GM10248 (cell line): Measurements from ENCODE around the gene WNK4.

ENCODE experiments used
- CTCF ChIA-PET: fragments of 300-600 bp; sonication (Branson Sonifier 250); formaldehyde crosslinking; extraction: SDS; loops from one replicate; lab custom pipeline; 2021; ENCODE audit warnings: antibody characterized with exemption; lab: Yijun Ruan, JAX
- POLR2A ChIA-PET: fragments of 350-650 bp; sonication (Branson Sonifier 250); formaldehyde crosslinking; extraction: SDS; loops from one replicate; lab custom pipeline; 2020; ENCODE audit warnings: antibody characterized with exemption; lab: Yijun Ruan, JAX
- DNase-seq: peaks from one replicate; pipeline ENCODE4 v3.0.0; 2012; ENCODE audit errors: extremely low spot score
- CTCF ChIP-seq: IDR thresholded peaks from 2 replicates; pipeline ENCODE4 v1.5.1; 2012; ENCODE audit warnings: mild to moderate bottlenecking, low read depth; ENCODE audit errors: extremely low read depth, missing control alignments, control extremely low read depth

Gene WNK4

DNA sequence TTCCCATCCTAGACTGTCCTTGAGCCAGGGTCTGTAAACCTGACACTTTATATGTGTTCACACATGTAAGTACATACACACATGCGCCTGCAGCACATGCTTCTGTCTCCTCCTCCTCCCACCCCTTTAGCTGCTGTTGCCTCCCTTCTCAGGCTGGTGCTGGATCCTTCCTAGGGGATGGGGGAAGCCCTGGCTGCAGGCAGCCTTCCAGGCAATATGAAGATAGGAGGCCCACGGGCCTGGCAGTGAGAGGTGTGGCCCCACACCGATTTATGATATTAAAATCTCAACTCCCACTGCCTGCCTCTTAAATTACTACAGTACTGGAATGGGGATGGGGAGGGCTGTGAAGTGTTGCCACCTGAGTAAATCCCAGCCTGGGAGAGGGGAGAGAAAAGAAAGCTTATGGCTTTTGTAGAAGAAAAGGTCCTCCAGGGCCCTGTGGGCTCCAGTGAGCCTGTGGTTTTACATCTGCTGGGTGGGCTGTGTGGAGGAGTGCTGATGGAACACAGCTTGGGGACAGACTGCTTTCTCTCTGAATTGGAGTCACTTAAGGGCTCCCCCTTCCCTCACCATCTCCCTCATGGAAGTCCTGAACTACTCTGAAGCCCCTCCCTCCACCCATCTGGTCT lies 990 bp upstream of the WNK4 start:
- CTCF ChIA-PET: interaction anchor here (0.8 to 2.4 kb wide), 2 partner anchors 16 to 41 kb away, joined by 3 to 9 read pairs; no protein-coding TSS in a partner anchor
- POLR2A ChIA-PET: no interaction called here
- no peak for TF ChIP-seq CTCF
- no peak for DNase-seq

- no peak for DNase-seq
- no peak for TF ChIP-seq CTCF
- ChIA-PET POLR2A (no interaction called here), CTCF (interaction anchor here (1.1 to 2.4 kb wide), 3 partner anchors 28 to 43 kb away, joined by 3 to 9 read pairs (median 3); partner anchors contain the start of gene BECN1)
These were observed 635 bp downstream of the WNK4 start for GRCh38 chr17:42780851-42781638.

GRCh38 chr17:42781639-42782165 lies 1.3 kb downstream of the WNK4 start:
- ChIA-PET POLR2A (no interaction called here), CTCF (interaction anchor here (1.7 to 2.4 kb wide), 2 partner anchors 28 to 39 kb away, joined by 3 to 9 read pairs; no protein-coding TSS in a partner anchor)
- TF ChIP-seq CTCF: no peak
- DNase-seq: no peak

DNA sequence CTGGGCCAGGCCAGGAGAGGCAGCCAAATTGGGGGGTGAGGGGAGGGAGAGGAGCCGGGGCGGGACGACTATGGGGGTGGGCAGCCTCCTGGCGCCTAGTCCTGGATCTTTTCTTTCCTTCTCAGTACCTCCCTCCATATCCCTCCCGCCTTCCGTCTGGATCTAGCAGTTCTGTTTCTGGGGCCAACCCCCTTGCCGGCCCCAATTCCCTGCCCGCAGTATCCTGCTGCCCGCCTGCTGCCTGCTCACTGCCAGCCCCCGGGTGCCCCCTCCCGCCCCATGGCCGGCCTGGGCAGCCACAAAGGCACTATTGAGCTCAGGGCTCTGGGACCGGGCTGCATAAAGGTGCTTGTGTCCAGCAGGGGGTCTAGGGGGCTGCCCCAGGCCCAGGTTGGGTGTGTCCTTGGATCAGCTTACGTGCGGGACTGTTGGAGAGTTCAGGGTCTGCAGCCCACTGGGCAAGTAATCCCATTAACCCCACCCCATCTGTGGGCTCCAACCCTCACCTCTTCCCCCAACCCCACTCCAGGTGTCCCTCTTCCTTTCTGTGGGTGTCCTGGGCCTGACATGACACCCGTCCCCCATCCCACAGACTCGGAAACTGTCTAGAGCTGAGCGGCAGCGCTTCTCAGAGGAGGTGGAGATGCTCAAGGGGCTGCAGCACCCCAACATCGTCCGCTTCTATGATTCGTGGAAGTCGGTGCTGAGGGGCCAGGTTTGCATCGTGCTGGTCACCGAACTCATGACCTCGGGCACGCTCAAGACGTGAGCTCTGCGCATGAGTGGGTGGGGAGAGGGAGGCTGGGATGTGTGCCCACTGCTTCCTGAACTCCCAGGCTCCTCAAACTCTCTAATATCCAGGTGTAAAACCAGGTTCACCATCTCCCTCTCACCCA lies 2.0 kb downstream of the WNK4 start:
- DNase-seq: no peak
- ChIA-PET CTCF (interaction anchor here (1.5 to 2.4 kb wide), 3 partner anchors 11 to 38 kb away, joined by 3 to 9 read pairs (median 3); no protein-coding TSS in a partner anchor), POLR2A (interaction anchor here (1.3 kb wide), 1 partner anchor 42 kb away, joined by 3 read pairs; the partner anchor contains the start of gene BECN1)
- TF ChIP-seq CTCF: no peak

GRCh38 chr17:42783062-42783790 lies 2.8 kb downstream of the WNK4 start:
- DNase-seq: no peak
- ChIA-PET CTCF (interaction anchor here (1.5 kb wide), 1 partner anchor 11 kb away, joined by 3 read pairs; no protein-coding TSS in a partner anchor), POLR2A (interaction anchor here (1.3 kb wide), 1 partner anchor 41 kb away, joined by 3 read pairs; the partner anchor contains the start of gene BECN1)
- no peak for TF ChIP-seq CTCF
